Endothelial cell of umbilical vein (primary cell): ENCODE results near the gene RAB8A. TPM values are rescaled to one million over a fixed set of nuclear protein-coding genes. Genes with fewer than 3 reads are reported as not detected.

ENCODE experiments used
- BruUV-seq: library from RNA; stranded (reverse); fragments of 400-500 nt; replicated peaks from 2 replicates; lab custom pipeline; 2021; lab: Mats Ljungman, UMichigan
- CTCF ChIA-PET: fragments of 300-600, 350-600 bp; sonication (Branson Sonifier 250); formaldehyde crosslinking; loops from one replicate; lab custom pipeline; 2021; ENCODE audit warnings: antibody characterized with exemption, inconsistent platforms; lab: Charles Lee
- POLR2A ChIA-PET: fragments of 300-600, 350-600 bp; sonication (Branson Sonifier 250); formaldehyde crosslinking; loops from one replicate; lab custom pipeline; 2021; ENCODE audit warnings: antibody characterized with exemption, inconsistent platforms; lab: Charles Lee
- DNase-seq: peaks from one replicate; pipeline ENCODE4 v3.0.0-alpha.2; 2011; ENCODE audit warnings: low read depth, low spot score
- FAIRE-seq: peaks from 2 replicates; lab custom pipeline; 2011; peaks lifted over from hg19 to GRCh38; lab: Jason Lieb, UNC
- H2AFZ ChIP-seq: 2 replicates; pipeline ENCODE4 v1.6.0; 2012; ENCODE audit warnings: low read depth, low read length, control low read depth, inconsistent platforms
- H3K27ac ChIP-seq: 2 replicates; pipeline ENCODE4 v1.5.1; 2011; ENCODE audit warnings: low read depth, mild to moderate bottlenecking, control low read depth, low read length, moderate library complexity; ENCODE audit not compliant: insufficient read depth
- H3K27me3 ChIP-seq, 2 experiments: 2 replicates each; pipeline versions ENCODE4 v1.6.0 to v1.6.1; 2011; ENCODE audit warnings: low read length in 2 of 2, mixed read lengths in 1 of 2; ENCODE audit not compliant: control insufficient read depth in 2 of 2, insufficient read depth in 2 of 2
- H3K36me3 ChIP-seq, 2 experiments: 2 replicates in 1 of 2; 3 replicates in 1 of 2; pipeline ENCODE4 v1.5.1; 2011; ENCODE audit warnings: low read length in 2 of 2, mild to moderate bottlenecking in 1 of 2, moderate library complexity in 1 of 2; ENCODE audit not compliant: control insufficient read depth in 2 of 2, insufficient read depth in 2 of 2; ENCODE audit errors: extremely low read depth in 1 of 2
- H3K4me1 ChIP-seq: 3 replicates; pipeline ENCODE4 v1.5.1; 2011; ENCODE audit warnings: mild to moderate bottlenecking, low read length; ENCODE audit not compliant: control insufficient read depth, insufficient read depth; ENCODE audit errors: extremely low read depth
- H3K4me2 ChIP-seq: 2 replicates; pipeline ENCODE4 v1.6.1; 2011; ENCODE audit warnings: low read length, control low read depth, mixed read lengths; ENCODE audit not compliant: insufficient read depth
- H3K4me3 ChIP-seq, 3 experiments: fragments of 200-600 bp in 1 of 3; sonication (generic), shearing (Covaris generic) in 1 of 3; replicated peaks in 1 of 3; 2 replicates each; pipeline ENCODE4 v1.5.1; 2011 to 2016; ENCODE audit warnings: control low read depth in 3 of 3, low read length in 3 of 3, mild to moderate bottlenecking in 2 of 3, inconsistent platforms in 1 of 3, low read depth in 1 of 3, moderate library complexity in 1 of 3; ENCODE audit not compliant: insufficient read depth in 1 of 3
- H3K79me2 ChIP-seq: 2 replicates; pipeline ENCODE4 v1.6.0; 2012; ENCODE audit warnings: low read length, inconsistent platforms; ENCODE audit not compliant: control insufficient read depth, insufficient read depth
- H3K9ac ChIP-seq: replicated peaks from 2 replicates; pipeline ENCODE3; 2011; ENCODE audit warnings: low read length, control low read depth; ENCODE audit not compliant: insufficient read depth; ENCODE audit errors: extremely low read depth
- H3K9me1 ChIP-seq: replicated peaks from 3 replicates; pipeline ENCODE4 v1.6.0; 2011; ENCODE audit warnings: mild to moderate bottlenecking, low read length; ENCODE audit not compliant: control insufficient read depth, insufficient read depth; ENCODE audit errors: extremely low read depth
- H3K9me3 ChIP-seq: replicated peaks from 2 replicates; pipeline ENCODE4 v1.5.1; 2012; ENCODE audit warnings: low read length, inconsistent platforms; ENCODE audit not compliant: control insufficient read depth, insufficient read depth
- H4K20me1 ChIP-seq: replicated peaks from 2 replicates; pipeline ENCODE3; 2011; ENCODE audit warnings: mild to moderate bottlenecking, low read length; ENCODE audit not compliant: control insufficient read depth, insufficient read depth; ENCODE audit errors: extremely low read depth
- EZH2 ChIP-seq: IDR thresholded peaks from 2 replicates; pipeline ENCODE4 v1.6.1; 2012; ENCODE audit warnings: borderline replicate concordance, low read depth, mild to moderate bottlenecking, moderate library complexity, low read length, inconsistent platforms; ENCODE audit not compliant: severe bottlenecking
- FOS ChIP-seq: IDR thresholded peaks from 2 replicates; pipeline ENCODE4 v1.6.1; 2011; ENCODE audit warnings: mild to moderate bottlenecking, low read length, moderate library complexity, borderline replicate concordance; ENCODE audit not compliant: insufficient read depth
- GATA2 ChIP-seq: IDR thresholded peaks from 2 replicates; pipeline ENCODE4 v1.7.0; 2011; ENCODE audit warnings: low read depth, mild to moderate bottlenecking, moderate library complexity, mixed read lengths, low read length; ENCODE audit not compliant: insufficient read length, insufficient read depth
- JUN ChIP-seq: IDR thresholded peaks from 2 replicates; pipeline ENCODE4 v1.6.1; 2011; ENCODE audit warnings: borderline replicate concordance, low read depth; ENCODE audit not compliant: insufficient read length, insufficient read depth
- MYC ChIP-seq: IDR thresholded peaks from one replicate; pipeline ENCODE4 v1.6.1; 2011; ENCODE audit warnings: mild to moderate bottlenecking, low read depth, low read length
- POLR2A ChIP-seq: IDR thresholded peaks from 2 replicates; pipeline ENCODE4 v1.6.1; 2012; ENCODE audit warnings: low read depth, mild to moderate bottlenecking, control low read depth, low read length
- POLR2AphosphoS5 ChIP-seq: IDR thresholded peaks from 2 replicates; pipeline ENCODE4 v1.6.1; 2012; ENCODE audit warnings: low read depth, mild to moderate bottlenecking, control low read depth, low read length, moderate library complexity; ENCODE audit not compliant: insufficient read depth
- dilution Hi-C: fragments of 300-500 bp; cut with MboI; formaldehyde crosslinking; loops from one replicate; pipeline ENCODE4 v1.15.0; 2019; ENCODE audit warnings: low sequenced_read_pairs; ENCODE audit not compliant: extremely low pct_ligation_motif_present
- intact Hi-C: fragments of 100-400 bp; cut with micrococcal nuclease; formaldehyde crosslinking; loops from one replicate; pipeline ENCODE4 v1.10.0; 2022
- polyA plus RNA-seq, 4 experiments: library from polyadenylated mRNA; depleted of rRNA in 3 of 4; stranded (reverse) in 3 of 4; unstranded in 1 of 4; fragments of >200 nt; gene quantifications; 2 replicates each; pipeline versions ENCODE4 v1.2.1 to v1.2.3, GENCODE V29; 2011 to 2012; ENCODE audit warnings: missing spikeins in 1 of 4
- total RNA-seq: library from RNA; stranded (reverse); gene quantifications from 2 replicates; pipeline ENCODE4 v1.2.3, GENCODE V29; 2021
- TF ChIP-seq, protein P1 (sequence below): IDR thresholded peaks from 2 replicates; pipeline ENCODE4 v1.6.1; 2011; ENCODE audit not compliant: insufficient read depth, insufficient read length
- TF ChIP-seq, protein P2 (sequence below), 2 donors: IDR thresholded peaks; 1 replicate in 1 of 2; 2 replicates in 1 of 2; pipeline ENCODE4 v1.5.1; 2011; ENCODE audit warnings: low read length in 2 of 2, mild to moderate bottlenecking in 2 of 2, moderate library complexity in 2 of 2, control low read depth in 1 of 2, inconsistent platforms in 1 of 2, low read depth in 1 of 2; ENCODE audit not compliant: insufficient read depth in 1 of 2; ENCODE audit errors: extremely low read depth in 1 of 2

The RAB8A gene
- total and polyA plus RNA-seq, 2 donors (not counting 3 experiments of a cell fraction or from before 2014, with no cell fraction given), result 81.5 to 107 TPM

DNA sequence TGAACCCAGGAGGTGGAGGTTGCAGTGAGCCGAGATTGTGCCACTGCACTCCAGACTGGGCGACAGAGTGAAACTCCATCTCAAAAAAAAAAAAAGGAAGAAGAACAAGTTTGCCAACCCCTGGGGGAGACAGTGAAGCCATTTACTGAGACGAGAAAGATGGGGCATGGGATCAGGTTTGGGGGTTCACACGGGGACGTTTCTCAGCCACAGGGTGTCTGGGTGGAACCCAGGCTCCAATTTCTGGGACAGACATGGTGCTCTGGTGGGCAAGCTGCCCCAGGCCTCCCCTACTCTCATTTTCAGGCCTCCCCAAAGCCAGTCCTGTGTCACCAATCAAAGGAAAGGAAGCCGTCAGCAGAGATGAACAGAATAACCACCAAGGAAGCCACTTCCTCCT is 45.2 kb downstream of the RAB8A start:
- Histone ChIP-seq H3K9me3 (no peaks in the 10 kb centered on the region), H3K4me2 (no peak overlapping the region), H3K27me3 (no peaks in the 10 kb centered on the region), H3K79me2 (no peaks in the 10 kb centered on the region), H3K4me1 (peaks cover 11% of the 10 kb centered on the region), H3K36me3 (no peaks in the 10 kb centered on the region), H3K4me3 (no peak overlapping the region), H3K27ac (no peak overlapping the region), H3K9ac (no peak overlapping the region), H2AFZ (no peak overlapping the region), H4K20me1 (no peaks in the 10 kb centered on the region), H3K9me1 (no peaks in the 10 kb centered on the region)
- DNase-seq, result no peak
- intact Hi-C loops (no loop called here), dilution Hi-C loops (no loop called here)
- POLR2A ChIA-PET, result no interaction called here
- BruUV-seq, result no TSS peak
- no peak for FAIRE-seq
- TF ChIP-seq, protein P1, sequence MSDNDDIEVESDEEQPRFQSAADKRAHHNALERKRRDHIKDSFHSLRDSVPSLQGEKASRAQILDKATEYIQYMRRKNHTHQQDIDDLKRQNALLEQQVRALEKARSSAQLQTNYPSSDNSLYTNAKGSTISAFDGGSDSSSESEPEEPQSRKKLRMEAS, result no peak
- TF ChIP-seq FOS (no peak), EZH2 (no peak), MYC (no peak), JUN (no peak), POLR2A (no peak), GATA2 (no peak), POLR2AphosphoS5 (no peak)
- TF ChIP-seq, protein P2, sequence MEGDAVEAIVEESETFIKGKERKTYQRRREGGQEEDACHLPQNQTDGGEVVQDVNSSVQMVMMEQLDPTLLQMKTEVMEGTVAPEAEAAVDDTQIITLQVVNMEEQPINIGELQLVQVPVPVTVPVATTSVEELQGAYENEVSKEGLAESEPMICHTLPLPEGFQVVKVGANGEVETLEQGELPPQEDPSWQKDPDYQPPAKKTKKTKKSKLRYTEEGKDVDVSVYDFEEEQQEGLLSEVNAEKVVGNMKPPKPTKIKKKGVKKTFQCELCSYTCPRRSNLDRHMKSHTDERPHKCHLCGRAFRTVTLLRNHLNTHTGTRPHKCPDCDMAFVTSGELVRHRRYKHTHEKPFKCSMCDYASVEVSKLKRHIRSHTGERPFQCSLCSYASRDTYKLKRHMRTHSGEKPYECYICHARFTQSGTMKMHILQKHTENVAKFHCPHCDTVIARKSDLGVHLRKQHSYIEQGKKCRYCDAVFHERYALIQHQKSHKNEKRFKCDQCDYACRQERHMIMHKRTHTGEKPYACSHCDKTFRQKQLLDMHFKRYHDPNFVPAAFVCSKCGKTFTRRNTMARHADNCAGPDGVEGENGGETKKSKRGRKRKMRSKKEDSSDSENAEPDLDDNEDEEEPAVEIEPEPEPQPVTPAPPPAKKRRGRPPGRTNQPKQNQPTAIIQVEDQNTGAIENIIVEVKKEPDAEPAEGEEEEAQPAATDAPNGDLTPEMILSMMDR (IDR thresholded peaks at IDR 0.05; ENCODE audit: extremely low read depth in 1 of 2, insufficient read depth in 1 of 2, low read depth in 1 of 2, low read length in 2 of 2), result no peak
- CTCF ChIA-PET, result no interaction called here
